Trophoblast cell (in vitro differentiated cells and primary cell): ENCODE measurements around the gene OR1N2.
"Not testable (repeated sequence)": the region's sequence is repeated elsewhere in the genome, so short reads cannot be mapped to it uniquely, and the experiment has no call there.

Source experiments
- DNase-seq, 2 donors: peaks; one replicate each; pipeline ENCODE4 v3.0.0-alpha.2; 2016
- H2AFZ ChIP-seq: 2 replicates; pipeline ENCODE4 v1.6.1; 2013; ENCODE audit warnings: low read length, moderate library complexity, mild to moderate bottlenecking; ENCODE audit not compliant: insufficient read depth, poor library complexity
- H2AK5ac ChIP-seq: 2 replicates; pipeline ENCODE4 v1.6.1; 2013; ENCODE audit warnings: mild to moderate bottlenecking, low read length
- H2BK120ac ChIP-seq: 2 replicates; pipeline ENCODE4 v1.6.1; 2013; ENCODE audit warnings: low read length, mild to moderate bottlenecking, moderate library complexity; ENCODE audit not compliant: insufficient read depth, poor library complexity
- H2BK12ac ChIP-seq: 2 replicates; pipeline ENCODE4 v1.6.1; 2013; ENCODE audit warnings: mild to moderate bottlenecking, low read length, moderate library complexity
- H2BK5ac ChIP-seq: 2 replicates; pipeline ENCODE4 v1.6.1; 2013; ENCODE audit warnings: low read length, low read depth, moderate library complexity, mild to moderate bottlenecking; ENCODE audit not compliant: poor library complexity
- H3K14ac ChIP-seq: 2 replicates; pipeline ENCODE4 v1.6.1; 2013; ENCODE audit warnings: mild to moderate bottlenecking, low read length
- H3K18ac ChIP-seq: 2 replicates; pipeline ENCODE4 v1.6.1; 2013; ENCODE audit warnings: mild to moderate bottlenecking, low read length
- H3K23ac ChIP-seq: 2 replicates; pipeline ENCODE4 v1.6.1; 2013; ENCODE audit warnings: low read length
- H3K27ac ChIP-seq: 2 replicates; pipeline ENCODE4 v1.5.1; 2013; ENCODE audit warnings: low read depth, mild to moderate bottlenecking, inconsistent platforms, low read length, moderate library complexity
- H3K27me3 ChIP-seq: 2 replicates; pipeline ENCODE4 v1.6.1; 2013; ENCODE audit warnings: inconsistent platforms, mild to moderate bottlenecking, low read length, moderate library complexity; ENCODE audit not compliant: insufficient read depth
- H3K36me3 ChIP-seq, 2 experiments: 1 replicate in 1 of 2; 2 replicates in 1 of 2; pipeline ENCODE4 v1.6.1; 2013; ENCODE audit warnings: low read length in 2 of 2, mild to moderate bottlenecking in 2 of 2, moderate library complexity in 1 of 2; ENCODE audit not compliant: insufficient read depth in 2 of 2, control insufficient read depth in 1 of 2
- H3K4ac ChIP-seq: 2 replicates; pipeline ENCODE4 v1.6.1; 2013; ENCODE audit warnings: low read depth, mild to moderate bottlenecking, low read length, moderate library complexity
- H3K4me1 ChIP-seq, 2 experiments: 1 replicate in 1 of 2; 2 replicates in 1 of 2; pipeline ENCODE4 v1.6.1; 2013; ENCODE audit warnings: low read length in 2 of 2, mild to moderate bottlenecking in 2 of 2, moderate library complexity in 1 of 2; ENCODE audit not compliant: insufficient read depth in 2 of 2, control insufficient read depth in 1 of 2
- H3K4me2 ChIP-seq: 2 replicates; pipeline ENCODE4 v1.6.1; 2013; ENCODE audit warnings: inconsistent platforms, mild to moderate bottlenecking, low read length, moderate library complexity
- H3K4me3 ChIP-seq: 2 replicates; pipeline ENCODE4 v1.5.1; 2013; ENCODE audit warnings: mild to moderate bottlenecking, low read depth, low read length, inconsistent platforms
- H3K79me1 ChIP-seq: one replicate; pipeline ENCODE4 v1.6.1; 2013; ENCODE audit warnings: low read length
- H3K79me2 ChIP-seq: 2 replicates; pipeline ENCODE4 v1.6.1; 2013; ENCODE audit warnings: low read length, mild to moderate bottlenecking; ENCODE audit not compliant: control insufficient read depth, insufficient read depth, poor library complexity
- H3K9ac ChIP-seq: 2 replicates; pipeline ENCODE4 v1.6.1; 2013; ENCODE audit warnings: mild to moderate bottlenecking, low read length
- H3K9me3 ChIP-seq: 2 replicates; pipeline ENCODE4 v1.6.1; 2013; ENCODE audit warnings: low read depth, mild to moderate bottlenecking, control low read depth, inconsistent platforms, low read length; ENCODE audit not compliant: insufficient read depth
- H4K12ac ChIP-seq: 2 replicates; pipeline ENCODE4 v1.6.1; 2013; ENCODE audit warnings: low read depth, mild to moderate bottlenecking, low read length, moderate library complexity
- H4K8ac ChIP-seq: 2 replicates; pipeline ENCODE4 v1.6.1; 2013; ENCODE audit warnings: low read depth, mild to moderate bottlenecking, low read length, moderate library complexity
- H4K91ac ChIP-seq: one replicate; pipeline ENCODE4 v1.6.1; 2013; ENCODE audit warnings: low read depth, mild to moderate bottlenecking, low read length, moderate library complexity
- WGBS: extraction: QIAGEN DNeasy Blood & Tissue Kit; methylation state at CpG from one replicate; pipeline ENCODE4 v1.1.7; 2013; ENCODE audit warnings: missing lambda C conversion rate; ENCODE audit not compliant: insufficient read length, insufficient coverage; ENCODE audit errors: extremely low coverage; 5-methylcytosine and 5-hydroxymethylcytosine counted together

Gene OR1N2

GRCh38 chr9:122531157-122531556, 21.8 kb upstream of the OR1N2 start:
- not testable (repeated sequence) for H2BK120ac ChIP-seq, H2AFZ ChIP-seq, H3K4me2 ChIP-seq, H3K9ac ChIP-seq, H3K14ac ChIP-seq, H2BK12ac ChIP-seq, H2AK5ac ChIP-seq, H3K79me2 ChIP-seq, H3K36me3 ChIP-seq, H3K18ac ChIP-seq, H3K4me3 ChIP-seq, H3K4me1 ChIP-seq, H3K23ac ChIP-seq, H3K27me3 ChIP-seq, H4K8ac ChIP-seq, DNase-seq, H2BK5ac ChIP-seq, H4K12ac ChIP-seq, H4K91ac ChIP-seq, H3K4ac ChIP-seq, H3K79me1 ChIP-seq, H3K27ac ChIP-seq
- no CpG with 5 or more reads among the region's 4 CpGs for WGBS
- H3K9me3 ChIP-seq: peaks cover 13% of the 10 kb centered on the region

GRCh38 chr9:122536134-122536533, 16.8 kb upstream of the OR1N2 start:
- Histone ChIP-seq H3K27me3 (no peaks in the 10 kb centered on the region), H3K4me3 (no peak overlapping the region), H3K4me1 (no peaks in the 10 kb centered on the region), H3K14ac (no peak overlapping the region), H4K8ac (no peak overlapping the region), H2BK5ac (no peak overlapping the region), H2BK120ac (no peak overlapping the region), H3K79me1 (no peaks in the 10 kb centered on the region), H3K27ac (no peak overlapping the region), H2AFZ (no peak overlapping the region), H3K4ac (no peak overlapping the region), H3K36me3 (no peaks in the 10 kb centered on the region), H2AK5ac (no peak overlapping the region), H3K23ac (no peak overlapping the region), H4K12ac (no peak overlapping the region), H3K4me2 (no peak overlapping the region), H3K9ac (no peak overlapping the region), H2BK12ac (no peak overlapping the region), H3K79me2 (no peaks in the 10 kb centered on the region), H3K18ac (no peak overlapping the region), H4K91ac (no peak overlapping the region), H3K9me3 (peaks cover 5% of the 10 kb centered on the region)
- DNase-seq: no peak
- no CpG with 5 or more reads among the region's 1 CpG for WGBS

- not testable (repeated sequence) for H3K4me3 ChIP-seq, H2BK120ac ChIP-seq, H3K23ac ChIP-seq, H3K27me3 ChIP-seq, H2AK5ac ChIP-seq, H2BK12ac ChIP-seq, H4K91ac ChIP-seq, H3K14ac ChIP-seq, H3K9ac ChIP-seq, H3K27ac ChIP-seq, H3K4me2 ChIP-seq, H3K4me1 ChIP-seq, H2AFZ ChIP-seq, H3K4ac ChIP-seq, H3K79me2 ChIP-seq, H3K79me1 ChIP-seq, H4K8ac ChIP-seq, H4K12ac ChIP-seq, H3K36me3 ChIP-seq, H3K9me3 ChIP-seq, DNase-seq, H2BK5ac ChIP-seq, H3K18ac ChIP-seq
- whole genome bisulfite sequencing: no CpG with 5 or more reads among the region's 7 CpGs
Observed at GRCh38 chr9:122537066-122537465, 15.8 kb upstream of the OR1N2 start.

- no peak overlapping the region for H4K8ac ChIP-seq
- H4K91ac ChIP-seq: no peak overlapping the region
- no peak overlapping the region for H3K14ac ChIP-seq
- H3K4ac ChIP-seq: no peak overlapping the region
- H2BK12ac ChIP-seq: no peak overlapping the region
- no peak overlapping the region for H3K4me3 ChIP-seq
- H3K9me3 ChIP-seq: peaks cover 8% of the 10 kb centered on the region
- no peaks in the 10 kb centered on the region for H3K27me3 ChIP-seq
- no peak for DNase-seq
- no peak overlapping the region for H2BK120ac ChIP-seq
- no peak overlapping the region for H4K12ac ChIP-seq
- H2AK5ac ChIP-seq: no peak overlapping the region
- no CpG with 5 or more reads among the region's 2 CpGs for WGBS
- H3K4me2 ChIP-seq: no peak overlapping the region
- no peaks in the 10 kb centered on the region for H3K79me2 ChIP-seq
- no peak overlapping the region for H3K27ac ChIP-seq
- H3K23ac ChIP-seq: no peak overlapping the region
- no peak overlapping the region for H2AFZ ChIP-seq
- no peaks in the 10 kb centered on the region for H3K4me1 ChIP-seq
- no peak overlapping the region for H2BK5ac ChIP-seq
- no peaks in the 10 kb centered on the region for H3K36me3 ChIP-seq
- no peaks in the 10 kb centered on the region for H3K79me1 ChIP-seq
- no peak overlapping the region for H3K9ac ChIP-seq
- no peak overlapping the region for H3K18ac ChIP-seq
Observed at GRCh38 chr9:122538757-122539156, 14.2 kb upstream of the OR1N2 start.
